Inferior parietal cortex (tissue), 1 donor: ENCODE data around the gene TAF4.
"Not testable (repeated sequence)": the region's sequence is repeated elsewhere in the genome, so short reads cannot be mapped to it uniquely, and the experiment has no call there.

Source experiments
- DNase-seq: peaks from one replicate; pipeline ENCODE4 v3.0.0-alpha.2; 2016; ENCODE audit errors: extremely low spot score

TAF4 gene

GRCh38 chr20:61948586-61949362, 116.9 kb downstream of the TAF4 start:
- DNase-seq, result no peak

DNA sequence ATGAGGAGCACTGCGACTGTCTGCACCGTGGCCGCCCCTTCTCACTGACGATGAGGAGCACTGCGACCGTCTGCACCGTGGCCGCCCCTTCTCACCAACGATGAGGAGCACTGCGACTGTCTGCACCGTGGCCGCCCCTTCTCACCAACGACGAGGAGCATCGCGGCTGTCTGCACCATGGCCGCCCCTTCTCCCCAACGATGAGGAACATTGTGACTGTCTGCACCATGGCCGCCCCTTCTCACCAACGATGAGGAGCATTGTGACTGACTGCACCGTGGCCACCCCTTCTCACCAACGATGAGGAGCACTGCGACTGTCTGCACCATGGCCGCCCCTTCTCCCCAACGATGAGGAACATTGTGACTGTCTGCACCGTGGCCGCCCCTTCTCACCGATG, 117.6 kb downstream of the TAF4 start:
- DNase-seq, result not testable (repeated sequence)

DNA sequence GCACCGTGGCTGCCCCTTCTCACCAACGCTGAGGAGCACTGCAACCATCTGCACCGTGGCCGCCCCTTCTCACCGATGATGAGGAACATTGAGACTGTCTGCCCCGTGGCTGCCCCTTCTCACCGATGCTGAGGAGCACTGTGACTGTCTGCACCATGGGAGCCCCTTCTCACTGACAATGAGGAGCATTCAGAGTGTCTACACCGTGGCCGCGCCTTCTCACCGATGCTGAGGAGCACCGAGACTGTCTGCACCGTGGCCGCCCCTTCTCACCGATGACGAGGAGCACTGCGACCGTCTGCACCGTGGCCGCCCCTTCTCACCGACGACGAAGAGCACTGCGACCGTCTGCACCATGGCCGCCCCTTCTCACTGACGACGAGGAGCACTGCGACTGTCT, 120.2 kb downstream of the TAF4 start:
- DNase-seq, result not testable (repeated sequence)

- DNase-seq, result not testable (repeated sequence)
Measured at GRCh38 chr20:61944967-61945366, 120.7 kb downstream of the TAF4 start.

DNA sequence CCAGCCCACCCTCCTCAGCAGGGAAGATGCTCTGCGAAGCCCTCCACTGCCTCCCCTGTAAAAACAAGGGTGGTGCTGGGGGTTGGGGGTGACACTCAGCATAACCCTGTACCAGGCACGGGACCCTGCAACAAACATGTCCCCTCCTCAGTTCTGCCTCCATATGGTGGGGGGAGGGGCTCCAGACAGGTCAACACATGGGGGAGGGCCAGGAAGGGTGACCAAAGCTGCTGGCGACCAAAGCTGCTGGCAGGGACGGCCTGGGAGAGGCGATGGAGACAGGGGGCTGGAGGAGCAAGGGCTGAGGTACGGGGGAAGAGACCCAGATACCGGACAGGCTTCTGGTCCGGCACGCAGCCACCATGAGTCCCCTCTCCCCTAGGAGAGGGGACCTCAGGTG, 123.2 kb downstream of the TAF4 start:
- no peak for DNase-seq

GRCh38 chr20:61941721-61942405, 123.8 kb downstream of the TAF4 start:
- DNase-seq, result no peak

DNA sequence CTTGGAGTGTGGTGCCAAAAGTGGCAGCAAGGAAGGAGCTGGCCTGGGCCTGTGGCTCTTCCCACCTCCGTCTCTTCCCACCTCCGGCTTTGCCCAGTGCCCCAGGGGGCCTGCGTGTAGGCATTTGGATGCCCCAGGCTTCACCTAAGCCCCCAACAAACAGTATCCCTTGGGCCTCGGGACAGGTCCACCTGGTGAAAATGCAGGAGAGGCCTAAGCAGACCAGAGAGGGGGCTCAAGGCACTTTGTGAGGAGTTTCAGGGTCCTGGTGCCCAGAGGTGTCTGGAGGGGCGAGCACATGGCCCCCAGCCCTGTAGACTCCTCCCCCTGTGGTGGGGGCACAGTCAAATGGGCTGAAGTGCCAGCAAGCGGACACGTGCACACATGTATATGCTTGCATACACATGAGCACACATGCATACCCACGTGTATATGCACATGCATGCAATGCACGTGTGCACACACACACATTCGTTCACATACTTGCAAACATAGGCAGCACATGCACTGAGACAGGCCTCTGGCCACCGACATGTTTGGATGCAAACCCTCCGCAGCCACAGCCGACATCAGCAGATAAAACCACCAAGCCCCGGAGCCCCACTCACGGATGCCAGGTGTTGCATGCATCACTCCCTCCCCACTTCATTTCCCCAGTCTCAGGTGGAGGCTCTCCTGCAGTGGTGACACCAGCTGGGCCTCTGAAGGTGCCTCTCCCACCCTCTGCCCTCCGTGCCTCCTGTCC, 124.5 kb downstream of the TAF4 start:
- no peak for DNase-seq

- DNase-seq, result no peak
Measured at GRCh38 chr20:61940491-61940890, 125.2 kb downstream of the TAF4 start.

DNA sequence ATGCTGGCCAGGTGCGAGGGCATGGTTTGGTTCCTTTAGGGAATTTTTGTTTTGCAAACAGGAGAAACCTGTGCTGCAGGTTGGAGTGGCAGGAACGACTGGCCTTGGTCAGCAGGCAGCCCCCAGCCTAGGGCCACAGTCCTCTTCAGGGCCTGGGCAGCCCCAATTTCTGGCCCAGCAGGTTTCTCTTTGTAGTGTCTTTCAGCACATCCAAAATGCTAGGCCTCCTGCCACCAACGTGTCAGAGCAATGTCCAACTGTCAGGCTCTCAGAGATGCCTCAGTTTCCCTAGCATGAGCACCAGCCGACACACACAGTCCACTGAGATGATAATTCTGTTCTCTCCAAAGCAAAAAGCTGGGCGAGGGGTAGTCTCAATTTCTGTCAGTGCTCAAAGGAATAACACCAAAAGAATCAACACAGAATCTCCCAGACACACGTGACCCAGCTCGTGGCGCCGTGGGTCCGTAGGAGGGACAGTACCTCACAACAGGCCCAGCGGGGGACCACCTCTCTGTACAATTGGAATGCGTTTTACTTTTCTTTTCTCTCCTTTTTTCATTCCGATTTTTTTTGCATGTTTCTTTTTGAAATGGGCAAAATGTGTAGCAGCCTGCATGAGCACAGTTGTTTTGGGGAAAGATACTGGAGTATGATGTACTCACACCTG, 125.9 kb downstream of the TAF4 start:
- DNase-seq, result no peak

- DNase-seq, result no peak
Measured at GRCh38 chr20:61938839-61939690, 126.6 kb downstream of the TAF4 start.

DNA sequence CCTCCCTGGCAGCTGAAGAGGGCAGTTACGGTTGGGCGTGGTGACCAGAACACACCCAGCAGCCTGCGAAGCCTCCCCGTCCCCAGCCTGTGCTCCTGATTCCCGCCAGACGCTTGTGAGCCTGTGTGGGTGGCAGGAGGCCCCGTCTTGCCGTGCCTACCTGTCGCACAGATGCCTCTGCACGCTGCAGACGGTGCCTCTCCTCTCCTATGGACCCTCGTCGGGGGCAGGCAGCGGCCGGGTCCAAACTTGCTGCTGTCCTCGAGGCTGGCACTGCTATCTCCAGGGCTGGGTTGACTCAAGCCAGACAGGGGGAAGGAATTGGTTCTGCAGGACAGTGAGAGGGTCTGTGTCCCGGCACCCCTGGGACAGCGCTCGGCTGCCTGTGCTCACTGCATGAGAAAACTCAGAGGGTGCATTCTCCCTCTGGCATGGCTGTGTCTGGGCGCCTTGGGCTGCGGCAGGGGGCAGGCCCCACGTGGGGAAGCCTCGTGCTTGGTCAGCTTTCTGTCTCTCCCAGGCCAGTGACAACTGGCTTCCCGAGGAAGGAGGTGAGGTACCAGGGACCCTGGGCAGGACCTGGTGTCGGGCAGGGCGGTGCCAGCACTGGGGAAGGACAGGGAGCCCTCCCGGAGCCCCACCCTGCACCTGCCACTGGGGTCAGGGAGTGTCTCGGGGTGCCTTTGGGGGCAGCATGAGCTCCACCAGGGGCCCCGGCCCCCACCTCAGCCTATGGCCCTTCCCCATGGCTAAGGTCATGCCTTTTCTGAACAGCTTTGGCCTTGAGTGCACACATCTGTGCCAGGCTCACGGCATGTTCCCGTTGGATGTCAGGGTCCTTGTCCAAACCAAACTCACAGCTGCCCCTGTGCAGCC, 127.5 kb downstream of the TAF4 start:
- no peak for DNase-seq

DNA sequence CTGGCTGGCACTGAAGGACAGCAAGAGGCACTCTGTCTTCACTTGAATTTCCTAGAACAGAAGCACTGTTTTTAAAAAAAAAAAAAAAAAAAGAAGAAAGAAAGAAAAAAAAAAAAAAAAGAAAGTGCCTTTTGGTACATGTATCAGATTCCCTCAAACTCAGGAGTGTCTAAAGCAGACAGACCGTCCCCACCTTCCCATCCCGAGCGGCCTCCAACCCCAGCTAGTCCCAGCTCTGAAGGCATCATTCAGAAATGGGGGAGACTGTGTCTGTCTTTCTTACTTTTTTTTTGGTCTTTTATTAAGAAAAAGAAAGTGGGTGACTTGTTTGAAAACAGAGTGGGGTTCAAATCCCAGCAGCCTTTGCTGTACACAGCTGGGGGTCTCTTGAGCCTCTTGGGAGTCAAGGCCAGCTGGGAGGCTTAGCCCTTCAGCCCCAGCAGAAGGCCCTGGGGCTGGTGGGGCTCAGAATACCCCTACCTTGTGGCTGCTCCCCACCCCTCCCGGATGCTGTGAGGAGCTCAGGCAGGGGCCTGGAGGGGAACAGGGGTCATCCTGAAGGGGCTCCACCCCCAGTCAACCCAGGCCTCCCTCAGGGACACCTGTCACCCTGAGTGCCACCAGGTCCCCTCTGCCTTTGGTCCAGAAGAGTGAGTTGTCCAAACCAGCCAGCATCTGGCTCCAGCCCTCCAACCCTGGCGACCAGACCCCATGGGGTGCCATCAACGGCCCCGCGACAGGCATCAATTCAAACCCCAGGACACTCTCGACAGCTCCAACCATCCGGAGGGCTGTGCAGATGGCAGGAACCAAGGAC, 128.3 kb downstream of the TAF4 start:
- no peak for DNase-seq

- no peak for DNase-seq
Measured at GRCh38 chr20:61936701-61937131, 129.0 kb downstream of the TAF4 start.

GRCh38 chr20:61935926-61936700, 129.6 kb downstream of the TAF4 start:
- DNase-seq, result no peak

DNA sequence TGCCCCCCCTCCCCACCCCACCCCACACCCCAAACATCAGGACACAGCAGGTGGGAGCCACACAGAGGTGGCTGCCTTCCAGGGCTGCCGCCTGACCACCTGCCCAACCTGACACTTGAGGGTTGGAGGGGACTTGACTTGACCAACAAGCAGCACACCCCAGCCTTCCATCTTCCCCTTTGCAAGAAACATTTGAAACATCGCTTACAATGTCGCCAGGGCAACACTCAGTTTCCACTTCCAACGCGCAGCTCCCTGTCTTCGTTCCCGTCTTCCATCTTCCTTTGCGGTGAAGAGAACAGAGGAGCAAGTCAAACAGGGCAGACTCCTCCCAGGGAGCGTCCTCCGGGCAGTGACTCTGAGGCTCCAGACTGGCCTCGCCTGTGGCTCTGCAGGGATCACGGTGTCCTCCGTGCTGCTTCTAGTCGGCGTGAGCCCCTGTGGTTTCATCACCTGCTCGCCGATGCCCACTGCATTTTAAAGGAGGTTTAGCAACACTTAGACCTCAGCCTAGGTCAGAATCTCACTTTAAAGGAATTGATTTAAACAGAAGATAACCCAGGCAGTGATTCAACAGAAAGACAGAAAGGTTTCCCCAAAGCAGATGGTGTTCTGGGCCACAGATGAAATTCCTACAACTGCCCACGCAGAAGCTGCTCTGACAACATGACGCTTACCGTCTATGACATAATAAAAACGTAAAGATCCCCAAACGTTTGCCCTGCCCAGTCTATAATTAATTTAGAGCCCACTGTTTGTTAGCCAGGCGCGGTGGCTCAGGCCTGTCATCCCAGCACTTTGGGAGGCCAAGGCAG, 130.8 kb downstream of the TAF4 start:
- no peak for DNase-seq

DNA sequence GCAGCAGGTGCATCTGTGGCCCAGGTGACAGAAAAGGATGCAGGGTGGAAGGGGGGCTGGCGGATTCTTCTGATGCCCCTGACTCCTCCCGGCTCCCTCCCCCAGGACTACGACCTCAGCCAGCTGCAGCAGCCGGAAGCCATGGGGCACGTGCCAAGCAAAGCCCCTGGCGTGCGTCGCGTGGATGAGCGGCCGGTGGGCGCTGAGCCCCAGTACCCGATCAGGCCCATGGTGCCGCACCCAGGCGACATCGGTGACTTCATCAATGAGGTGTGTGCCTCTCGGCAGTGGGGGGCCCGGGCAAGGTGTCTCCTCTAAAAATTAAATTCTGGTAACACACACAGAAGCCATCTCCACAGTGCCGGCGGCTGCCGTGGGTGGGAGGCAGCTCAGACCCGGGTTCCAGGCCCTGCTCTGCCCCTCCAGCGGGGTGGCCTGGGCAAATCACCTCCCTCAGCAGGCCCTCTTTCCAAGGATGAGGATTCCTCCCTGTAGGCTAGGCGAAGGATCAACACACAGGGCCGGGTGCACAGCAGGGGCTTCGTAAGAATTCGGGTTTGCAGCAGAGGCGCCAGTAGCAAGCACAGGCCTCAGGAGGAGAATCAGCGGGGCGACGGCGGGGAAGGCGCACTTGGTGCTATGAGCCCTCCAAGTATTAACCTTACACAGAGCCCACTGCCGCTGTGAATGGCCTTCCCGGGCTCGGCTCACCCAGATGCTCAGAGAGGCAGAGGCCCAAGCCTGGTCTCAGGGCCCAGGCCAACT, 131.5 kb downstream of the TAF4 start:
- DNase-seq, result no peak

DNA sequence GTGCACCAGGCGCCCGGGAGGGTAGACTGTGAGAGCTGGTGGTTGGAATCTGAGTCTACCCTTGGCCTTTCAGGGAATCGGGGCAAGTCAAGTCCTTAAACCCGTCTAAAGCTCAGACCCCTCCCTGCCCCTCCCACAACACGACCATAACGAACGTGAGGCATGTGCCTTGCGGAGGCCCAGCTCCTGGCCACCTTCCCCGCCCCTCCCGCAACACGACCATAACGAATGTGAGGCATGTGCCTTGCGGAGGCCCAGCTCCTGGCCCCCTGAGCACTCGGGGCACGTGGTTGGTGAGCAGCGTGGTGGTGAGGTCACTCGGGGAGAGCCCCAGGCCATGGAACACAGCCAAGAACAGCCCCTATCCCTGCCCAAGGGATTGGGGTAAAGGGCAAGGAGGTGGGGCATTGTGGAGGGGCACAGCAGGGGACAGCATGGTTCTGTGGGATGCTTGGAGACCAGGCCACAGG, 132.2 kb downstream of the TAF4 start:
- DNase-seq, result no peak
